CD8-positive, alpha-beta memory T cell (primary cell): ENCODE measurements around the gene DUSP18. TPM values are rescaled to one million over a fixed set of nuclear protein-coding genes. Genes with fewer than 3 reads are reported as not detected.

Source experiments
- CTCF ChIA-PET: fragments of 350-600 bp; sonication (Branson Sonifier 250); formaldehyde crosslinking; loops from one replicate; lab custom pipeline; 2021; ENCODE audit warnings: antibody characterized with exemption; lab: Charles Lee
- POLR2A ChIA-PET: fragments of 350-600 bp; sonication (Branson Sonifier 250); formaldehyde crosslinking; loops from one replicate; lab custom pipeline; 2021; ENCODE audit warnings: antibody characterized with exemption; lab: Charles Lee
- DNase-seq, 5 donors: peaks; one replicate each; pipeline versions ENCODE4 v3.0.0 to v3.0.0-alpha.2; 2020 to 2022; ENCODE audit warnings: mixed read lengths in 1 of 5
- H3K27ac ChIP-seq: one replicate; pipeline ENCODE4 v1.7.0; 2013; ENCODE audit warnings: low read depth, mild to moderate bottlenecking, low read length, moderate library complexity
- H3K27me3 ChIP-seq: 2 replicates; pipeline ENCODE4 v1.7.0; 2013; ENCODE audit warnings: low read length, mild to moderate bottlenecking; ENCODE audit not compliant: insufficient read depth, poor library complexity, severe bottlenecking
- H3K36me3 ChIP-seq: 2 replicates; pipeline ENCODE4 v1.7.0; 2013; ENCODE audit warnings: mild to moderate bottlenecking, low read length, moderate library complexity; ENCODE audit not compliant: insufficient read depth
- H3K4me1 ChIP-seq: 2 replicates; pipeline ENCODE4 v1.7.0; 2013; ENCODE audit warnings: mild to moderate bottlenecking, low read length, moderate library complexity; ENCODE audit not compliant: insufficient read depth
- H3K4me3 ChIP-seq: 2 replicates; pipeline ENCODE4 v1.7.0; 2013; ENCODE audit warnings: mild to moderate bottlenecking, low read length
- H3K9me3 ChIP-seq: 2 replicates; pipeline ENCODE4 v1.7.0; 2013; ENCODE audit warnings: mild to moderate bottlenecking, low read length
- H3K27ac Mint-ChIP-seq, 8 donors: one replicate each; pipeline ENCODE4 v1.8.0; 2020 to 2021; ENCODE audit warnings: mixed read lengths in 8 of 8, mild to moderate bottlenecking in 6 of 8, inconsistent platforms in 3 of 8, moderate library complexity in 3 of 8
- H3K27me3 Mint-ChIP-seq, 2 donors: one replicate each; pipeline ENCODE4 v1.8.0; 2020 to 2021; ENCODE audit warnings: mixed read lengths in 2 of 2, mild to moderate bottlenecking in 1 of 2, moderate library complexity in 1 of 2
- H3K36me3 Mint-ChIP-seq, 3 donors: one replicate each; pipeline ENCODE4 v1.8.0; 2020 to 2021; ENCODE audit warnings: mixed read lengths in 3 of 3, inconsistent platforms in 1 of 3, mild to moderate bottlenecking in 1 of 3
- H3K4me1 Mint-ChIP-seq, 3 donors: one replicate each; pipeline ENCODE4 v1.8.0; 2020 to 2021; ENCODE audit warnings: mixed read lengths in 3 of 3, inconsistent platforms in 1 of 3, mild to moderate bottlenecking in 1 of 3
- H3K4me3 Mint-ChIP-seq, 7 donors: one replicate each; pipeline ENCODE4 v1.8.0; 2020 to 2021; ENCODE audit warnings: mixed read lengths in 7 of 7, mild to moderate bottlenecking in 6 of 7, moderate library complexity in 4 of 7, inconsistent platforms in 2 of 7
- H3K9me3 Mint-ChIP-seq, 5 donors: one replicate each; pipeline ENCODE4 v1.8.0; 2020 to 2022; ENCODE audit warnings: mixed read lengths in 5 of 5, mild to moderate bottlenecking in 3 of 5, moderate library complexity in 2 of 5, inconsistent platforms in 1 of 5
- polyA plus RNA-seq: library from polyadenylated mRNA; unstranded; fragments of 300-500 nt; fragmentation: Illumina TruSeq; gene quantifications from one replicate; pipeline ENCODE4 v1.2.3, GENCODE V29; 2021
- total RNA-seq, 2 experiments: library from RNA; stranded (reverse); gene quantifications; one replicate each; pipeline ENCODE4 v1.2.3, GENCODE V29; 2021

DUSP18 gene
- total and polyA plus RNA-seq, 3 experiments from 2014 or later, result 11.4 to 12.5 (median 12.3) TPM

DNA sequence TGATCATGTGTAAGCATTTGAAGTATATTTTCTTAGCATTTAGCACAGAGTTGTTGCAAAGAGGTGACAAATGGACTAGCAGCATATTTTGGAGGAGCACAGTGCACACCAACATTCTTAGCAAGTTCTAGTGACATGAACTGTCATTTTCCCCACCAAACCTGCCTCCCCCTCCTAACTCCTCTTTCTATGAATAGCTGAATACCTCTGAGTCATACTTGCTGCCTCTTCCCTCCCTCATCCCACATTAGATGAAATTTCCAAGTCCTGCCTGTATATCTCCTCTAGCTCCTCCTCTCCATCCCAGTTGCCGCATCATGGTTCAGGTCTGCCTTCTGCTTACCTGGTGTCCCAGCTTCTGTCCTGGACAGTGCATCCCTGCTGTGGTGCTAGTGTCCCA is 34.2 kb upstream of the DUSP18 start:
- H3K27me3 ChIP-seq, result no peaks in the 10 kb centered on the region
- no peak overlapping the region for H3K27ac ChIP-seq
- ChIA-PET POLR2A (no interaction called here), CTCF (interaction anchor here (1.0 kb wide), 1 partner anchor 184 kb away, joined by 3 read pairs; no protein-coding TSS in a partner anchor)
- H3K9me3 ChIP-seq, result no peaks in the 10 kb centered on the region
- DNase-seq, result no peak
- Mint-ChIP-seq H3K9me3 (no peaks in the 10 kb centered on the region), H3K4me3 (no peak overlapping the region), H3K36me3 (no peaks in the 10 kb centered on the region), H3K27ac (no peak overlapping the region), H3K27me3 (peaks cover 0 to 3% of the 10 kb centered on the region in 2 donors), H3K4me1 (peaks cover 14 to 19% (median 15%) of the 10 kb centered on the region in 3 donors)
- no peaks in the 10 kb centered on the region for H3K36me3 ChIP-seq
- H3K4me3 ChIP-seq, result no peak overlapping the region
- H3K4me1 ChIP-seq, result no peaks in the 10 kb centered on the region

DNA sequence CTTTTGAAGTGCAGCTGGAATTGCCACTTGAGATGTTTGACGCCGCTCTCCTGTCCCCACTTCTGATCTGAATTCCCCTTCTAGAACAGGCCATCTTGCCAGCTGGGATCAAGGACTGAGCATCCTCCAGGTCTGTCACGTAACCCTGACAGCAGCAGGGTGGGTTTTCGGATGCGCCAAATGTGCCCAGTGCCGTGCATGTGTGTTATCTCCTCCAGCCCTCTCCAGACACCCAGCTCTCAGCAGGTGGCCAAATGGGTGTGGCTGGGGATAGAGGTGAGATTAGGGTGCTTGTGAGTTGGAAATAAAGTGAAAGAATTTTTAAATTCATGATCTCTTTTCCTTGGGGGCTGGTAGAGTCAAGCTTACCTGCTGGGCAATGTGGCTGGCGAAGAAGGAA is 30.3 kb upstream of the DUSP18 start:
- H3K4me3 ChIP-seq, result no peak overlapping the region
- H3K9me3 ChIP-seq, result no peaks in the 10 kb centered on the region
- H3K27ac ChIP-seq, result no peak overlapping the region
- H3K4me3 Mint-ChIP-seq, result peak overlapping the region in 1 of 7 donors; percentile 58
- no peaks in the 10 kb centered on the region for H3K36me3 ChIP-seq
- peaks cover 11 to 15% (median 14%) of the 10 kb centered on the region in 3 donors for H3K4me1 Mint-ChIP-seq
- peaks cover 6 to 9% of the 10 kb centered on the region in 2 donors for H3K27me3 Mint-ChIP-seq
- ChIA-PET CTCF (no interaction called here), POLR2A (no interaction called here)
- no peaks in the 10 kb centered on the region for H3K27me3 ChIP-seq
- H3K36me3 Mint-ChIP-seq, result no peaks in the 10 kb centered on the region
- no peaks in the 10 kb centered on the region for H3K9me3 Mint-ChIP-seq
- DNase-seq, result no peak
- H3K27ac Mint-ChIP-seq, result no peak overlapping the region
- H3K4me1 ChIP-seq, result no peaks in the 10 kb centered on the region

- Histone ChIP-seq H3K4me3 (no peak overlapping the region), H3K27me3 (no peaks in the 10 kb centered on the region), H3K27ac (no peak overlapping the region), H3K36me3 (no peaks in the 10 kb centered on the region), H3K9me3 (no peaks in the 10 kb centered on the region), H3K4me1 (no peaks in the 10 kb centered on the region)
- H3K4me3 Mint-ChIP-seq, result peak overlapping the region; percentile 66 to 89 (median 80)
- no peak for DNase-seq
- CTCF ChIA-PET, result interaction anchor here (0.8 kb wide), 1 partner anchor 62 kb away, joined by 3 read pairs; no protein-coding TSS in a partner anchor
- peaks cover 11 to 17% (median 14%) of the 10 kb centered on the region in 3 donors for H3K4me1 Mint-ChIP-seq
- H3K27ac Mint-ChIP-seq, result peak overlapping the region in 7 of 8 donors; percentile 8 to 85 (median 56)
- no peaks in the 10 kb centered on the region for H3K36me3 Mint-ChIP-seq
- H3K9me3 Mint-ChIP-seq, result no peaks in the 10 kb centered on the region
- POLR2A ChIA-PET, result no interaction called here
- peaks cover 8 to 14% of the 10 kb centered on the region in 2 donors for H3K27me3 Mint-ChIP-seq
Measured at GRCh38 chr22:30695871-30696655, 28.4 kb upstream of the DUSP18 start.

GRCh38 chr22:30695351-30695851 is 27.7 kb upstream of the DUSP18 start:
- no peak for DNase-seq
- peak overlapping the region in 5 of 8 donors; percentile 51 to 85 (median 77) for H3K27ac Mint-ChIP-seq
- Histone ChIP-seq H3K4me3 (no peak overlapping the region), H3K9me3 (no peaks in the 10 kb centered on the region), H3K27me3 (no peaks in the 10 kb centered on the region), H3K36me3 (no peaks in the 10 kb centered on the region), H3K27ac (no peak overlapping the region), H3K4me1 (no peaks in the 10 kb centered on the region)
- no peaks in the 10 kb centered on the region for H3K9me3 Mint-ChIP-seq
- H3K36me3 Mint-ChIP-seq, result no peaks in the 10 kb centered on the region
- ChIA-PET CTCF (interaction anchor here (0.8 kb wide), 1 partner anchor 61 kb away, joined by 3 read pairs; no protein-coding TSS in a partner anchor), POLR2A (no interaction called here)
- peaks cover 11 to 17% (median 14%) of the 10 kb centered on the region in 3 donors for H3K4me1 Mint-ChIP-seq
- H3K4me3 Mint-ChIP-seq, result peak overlapping the region; percentile 66 to 89 (median 80)
- peaks cover 8 to 15% of the 10 kb centered on the region in 2 donors for H3K27me3 Mint-ChIP-seq

DNA sequence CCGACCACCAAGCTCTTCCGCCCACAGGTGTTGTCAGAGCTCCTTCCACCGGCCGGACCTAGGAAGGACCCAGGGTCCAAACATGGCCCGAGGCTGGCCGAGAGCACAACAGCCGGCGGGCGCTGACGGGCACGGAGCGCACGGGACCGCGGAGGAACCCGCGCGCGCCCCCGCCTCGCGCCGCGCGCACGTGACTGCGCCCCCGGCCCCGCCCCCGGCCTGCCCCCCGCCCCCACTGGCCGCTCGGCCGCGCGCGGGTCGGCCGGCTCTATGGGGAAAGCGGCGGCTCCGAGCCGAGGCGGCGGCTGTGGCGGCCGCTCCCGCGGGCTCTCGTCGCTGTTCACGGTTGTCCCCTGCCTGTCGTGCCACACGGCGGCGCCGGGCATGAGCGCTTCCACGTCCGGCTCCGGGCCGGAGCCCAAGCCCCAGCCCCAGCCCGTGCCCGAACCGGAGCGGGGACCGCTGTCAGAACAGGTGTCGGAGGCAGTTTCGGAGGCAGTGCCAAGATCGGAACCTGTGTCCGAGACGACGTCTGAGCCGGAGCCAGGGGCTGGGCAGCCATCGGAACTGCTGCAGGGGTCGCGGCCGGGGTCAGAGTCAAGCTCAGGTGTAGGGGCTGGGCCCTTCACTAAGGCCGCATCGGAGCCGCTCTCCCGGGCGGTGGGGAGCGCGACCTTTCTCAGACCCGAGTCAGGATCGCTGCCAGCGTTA is 27.1 kb upstream of the DUSP18 start, which contains the start of gene OSBP2:
TSS of gene OSBP2 (plus strand) at position 235 of the 711 bp plus-strand sequence. CDS start at position 271, 36 bp downstream.
- DNase-seq, result peak in 4 of 5 donors; percentile 4 to 50 (median 12)
- Histone ChIP-seq H3K36me3 (no peaks in the 10 kb centered on the region), H3K9me3 (no peaks in the 10 kb centered on the region), H3K27ac (peak within 1 kb of the TSS; percentile 24), H3K4me3 (peak within 1 kb of the TSS; percentile 69), H3K4me1 (no peaks in the 10 kb centered on the region), H3K27me3 (no peaks in the 10 kb centered on the region)
- Mint-ChIP-seq H3K9me3 (no peaks in the 10 kb centered on the region), H3K36me3 (no peaks in the 10 kb centered on the region), H3K4me3 (peak within 1 kb of the TSS; percentile 90 to 97 (median 93)), H3K27ac (peak within 1 kb of the TSS; percentile 57 to 92 (median 83)), H3K4me1 (peaks cover 11 to 17% (median 14%) of the 10 kb centered on the region in 3 donors), H3K27me3 (peaks cover 8 to 15% of the 10 kb centered on the region in 2 donors)
- ChIA-PET POLR2A (interaction anchor here (1.3 kb wide), 1 partner anchor 60 kb away, joined by 8 read pairs; no protein-coding TSS in a partner anchor), CTCF (interaction anchor here (0.8 kb wide), 1 partner anchor 61 kb away, joined by 3 read pairs; no protein-coding TSS in a partner anchor)

DNA sequence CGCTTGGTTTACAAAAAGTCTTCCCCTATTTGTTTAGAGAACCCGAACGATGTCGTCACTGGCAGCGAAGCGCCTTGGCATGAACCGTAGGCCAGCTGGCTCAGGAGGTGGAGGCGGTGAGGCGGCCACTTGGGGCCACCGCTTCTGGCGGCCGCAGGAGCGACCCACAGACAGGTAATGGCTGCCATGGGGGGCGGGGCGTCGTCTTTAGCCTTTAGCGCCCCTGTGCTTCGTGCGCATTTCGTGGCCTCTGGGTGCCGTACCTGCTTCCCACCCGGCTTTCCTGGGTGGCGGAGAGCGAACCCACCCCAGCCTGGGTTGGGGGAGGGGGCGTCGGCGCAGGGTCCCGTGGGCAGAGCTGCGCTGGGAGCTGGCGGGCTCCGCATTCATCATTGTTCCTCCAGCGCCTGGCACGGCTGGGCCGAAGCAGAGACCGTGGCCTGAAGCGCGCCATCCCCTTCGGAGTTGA is 26.5 kb upstream of the DUSP18 start:
- Histone ChIP-seq H3K4me1 (no peaks in the 10 kb centered on the region), H3K27ac (peak overlapping the region; percentile 24), H3K36me3 (no peaks in the 10 kb centered on the region), H3K9me3 (no peaks in the 10 kb centered on the region), H3K4me3 (peak overlapping the region; percentile 69), H3K27me3 (no peaks in the 10 kb centered on the region)
- Mint-ChIP-seq H3K36me3 (no peaks in the 10 kb centered on the region), H3K4me3 (peak overlapping the region; percentile 90 to 97 (median 93)), H3K27me3 (peaks cover 8 to 15% of the 10 kb centered on the region in 2 donors), H3K9me3 (no peaks in the 10 kb centered on the region), H3K27ac (peak overlapping the region; percentile 57 to 92 (median 82)), H3K4me1 (peaks cover 11 to 17% (median 14%) of the 10 kb centered on the region in 3 donors)
- ChIA-PET POLR2A (interaction anchor here (1.3 kb wide), 1 partner anchor 60 kb away, joined by 8 read pairs; no protein-coding TSS in a partner anchor), CTCF (interaction anchor here (0.5 kb wide), 1 partner anchor 73 kb away, joined by 3 read pairs; no protein-coding TSS in a partner anchor)
- peak; percentile 37 to 68 (median 43) for DNase-seq

GRCh38 chr22:30691204-30691603 is 23.5 kb upstream of the DUSP18 start:
- H3K36me3 ChIP-seq, result no peaks in the 10 kb centered on the region
- no peaks in the 10 kb centered on the region for H3K9me3 ChIP-seq
- Mint-ChIP-seq H3K9me3 (no peaks in the 10 kb centered on the region), H3K4me1 (peaks cover 11 to 17% (median 12%) of the 10 kb centered on the region in 3 donors), H3K27ac (no peak overlapping the region), H3K4me3 (peak overlapping the region in 1 of 7 donors; percentile 67), H3K27me3 (peaks cover 9 to 15% of the 10 kb centered on the region in 2 donors), H3K36me3 (no peaks in the 10 kb centered on the region)
- CTCF ChIA-PET, result interaction anchor here (0.5 kb wide), 1 partner anchor 49 kb away, joined by 3 read pairs; no protein-coding TSS in a partner anchor
- POLR2A ChIA-PET, result no interaction called here
- H3K27me3 ChIP-seq, result no peaks in the 10 kb centered on the region
- H3K4me1 ChIP-seq, result no peaks in the 10 kb centered on the region
- DNase-seq, result no peak
- H3K27ac ChIP-seq, result no peak overlapping the region
- no peak overlapping the region for H3K4me3 ChIP-seq
